GM21529 (cell line): ENCODE results near the gene ANXA9.

Experiments
- ATAC-seq: cut with Tn5 transposase; IDR thresholded peaks from one replicate; pipeline ENCODE4 v1.9.1; 2021; ENCODE audit not compliant: unreplicated experiment

The ANXA9 gene

GRCh38 chr1:150981805-150982712 lies at the start of gene ANXA9:
ANXA9 (plus strand) TSS chr1:150982292; CDS start chr1:150983106, 814 bp downstream.
- ATAC-seq: no peak

- ATAC-seq: no peak
These were observed 37.2 kb upstream of the ANXA9 start for GRCh38 chr1:150944856-150945255.

GRCh38 chr1:150954708-150955107 lies 27.4 kb upstream of the ANXA9 start:
- ATAC-seq: no peak

- ATAC-seq: no peak
These were observed 26.8 kb upstream of the ANXA9 start for GRCh38 chr1:150955280-150955679.

- no peak for ATAC-seq
These were observed 24.4 kb upstream of the ANXA9 start for GRCh38 chr1:150957666-150958065.

- ATAC-seq: no peak
These were observed 21.4 kb upstream of the ANXA9 start for GRCh38 chr1:150960646-150961045.

GRCh38 chr1:150961756-150962155 lies 20.3 kb upstream of the ANXA9 start:
- ATAC-seq: no peak

- no peak for ATAC-seq
These were observed 18.6 kb upstream of the ANXA9 start for GRCh38 chr1:150963321-150964163.

GRCh38 chr1:150964164-150964489 lies 18.0 kb upstream of the ANXA9 start:
- no peak for ATAC-seq

GRCh38 chr1:150965605-150966004 lies 16.5 kb upstream of the ANXA9 start:
- ATAC-seq: no peak

GRCh38 chr1:150966011-150966410 lies 16.1 kb upstream of the ANXA9 start:
- ATAC-seq: no peak

- ATAC-seq: no peak
These were observed 14.2 kb upstream of the ANXA9 start for GRCh38 chr1:150967936-150968335.

- ATAC-seq: no peak
These were observed 13.6 kb upstream of the ANXA9 start for GRCh38 chr1:150968491-150968890.

- no peak for ATAC-seq
These were observed 12.5 kb upstream of the ANXA9 start for GRCh38 chr1:150969626-150970025.

- ATAC-seq: no peak
These were observed 11.1 kb upstream of the ANXA9 start for GRCh38 chr1:150970808-150971582.

GRCh38 chr1:150971583-150972416 lies 10.3 kb upstream of the ANXA9 start:
- ATAC-seq: no peak

GRCh38 chr1:150972417-150972940 lies 9.6 kb upstream of the ANXA9 start:
- no peak for ATAC-seq

GRCh38 chr1:150973258-150973835 lies 8.7 kb upstream of the ANXA9 start:
- no peak for ATAC-seq

GRCh38 chr1:150973836-150974579 lies 8.1 kb upstream of the ANXA9 start:
- ATAC-seq: peak; percentile 41
